ENCODE measurements around the gene PLXDC2.
A peak's percentile ranks its signal among the peaks of the same experiment; 100 is the strongest.

PLXDC2 gene

DNA sequence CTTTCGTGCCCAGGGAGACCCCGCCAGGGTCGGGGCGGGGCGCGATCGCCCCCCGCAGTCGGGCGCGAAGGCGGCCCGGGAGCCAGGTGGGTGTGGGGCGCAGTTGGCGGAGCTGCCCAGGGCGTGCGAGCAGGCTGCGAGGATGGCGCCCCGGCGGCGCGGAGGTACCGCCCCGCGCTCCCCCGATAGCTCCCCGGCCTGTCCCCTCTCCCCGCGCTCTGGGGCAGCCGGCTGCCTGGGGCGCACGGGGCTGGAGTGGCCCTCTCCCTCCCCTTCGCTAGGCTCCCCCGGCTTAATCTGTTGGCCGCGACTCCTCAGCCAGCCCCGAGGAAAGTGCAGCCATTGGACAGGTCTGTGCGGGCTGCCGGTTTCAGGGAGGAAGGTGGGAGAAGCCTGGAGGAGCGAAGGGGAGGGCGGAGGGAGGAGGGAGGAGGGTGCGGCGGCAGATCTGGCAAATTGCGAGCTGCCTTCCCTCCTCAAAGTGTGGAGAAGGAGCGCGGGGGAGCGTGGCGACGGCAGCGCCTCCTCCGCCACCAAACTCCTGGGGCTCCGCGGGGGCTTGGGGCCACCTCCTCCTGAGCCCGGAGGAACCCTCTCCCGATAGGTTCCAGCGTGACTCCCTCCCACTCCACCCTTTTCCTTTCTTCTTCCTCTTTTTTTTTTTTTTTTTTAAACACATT, 361 bp upstream of the PLXDC2 start:
- DNase-seq, result peak in 43 of 51 donors; percentile 34 to 84 (median 61)

DNA sequence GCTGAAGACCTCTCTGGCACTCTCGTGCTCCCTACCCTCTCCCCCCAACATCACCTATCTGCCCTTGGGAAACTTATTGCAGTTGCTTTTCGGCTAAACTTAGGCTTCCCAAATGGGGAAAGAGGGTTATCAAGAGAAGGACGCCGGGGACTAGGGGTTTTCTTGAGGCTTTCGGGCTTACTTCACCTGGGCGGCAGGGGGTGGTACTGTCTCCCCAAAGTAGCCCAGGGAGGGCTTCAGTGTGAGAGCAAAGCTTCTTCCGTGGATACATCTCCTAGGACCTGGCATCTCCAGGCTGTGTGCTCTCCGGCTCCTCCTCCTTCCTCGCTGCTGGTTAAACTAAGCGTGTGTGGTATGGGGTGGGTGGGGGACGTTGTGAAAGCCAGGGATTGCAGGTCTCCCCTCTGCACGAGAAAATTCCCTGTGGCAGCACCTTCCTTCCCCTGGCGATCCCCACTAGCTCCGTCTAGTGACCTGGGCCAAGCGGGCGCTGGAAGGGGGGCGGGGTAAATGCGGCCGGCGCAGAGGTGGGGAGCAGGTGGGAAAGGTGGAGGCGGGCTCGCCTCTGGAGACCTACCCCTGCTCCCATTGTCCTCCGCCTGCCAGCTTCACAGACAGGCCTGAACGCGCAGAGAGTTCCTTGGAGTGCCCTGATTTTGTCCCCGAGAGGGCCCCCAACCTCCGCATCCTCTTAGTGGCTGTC, 1.1 kb downstream of the PLXDC2 start:
- DNase-seq, result peak in 23 of 51 donors; percentile 10 to 80 (median 39)

DNA sequence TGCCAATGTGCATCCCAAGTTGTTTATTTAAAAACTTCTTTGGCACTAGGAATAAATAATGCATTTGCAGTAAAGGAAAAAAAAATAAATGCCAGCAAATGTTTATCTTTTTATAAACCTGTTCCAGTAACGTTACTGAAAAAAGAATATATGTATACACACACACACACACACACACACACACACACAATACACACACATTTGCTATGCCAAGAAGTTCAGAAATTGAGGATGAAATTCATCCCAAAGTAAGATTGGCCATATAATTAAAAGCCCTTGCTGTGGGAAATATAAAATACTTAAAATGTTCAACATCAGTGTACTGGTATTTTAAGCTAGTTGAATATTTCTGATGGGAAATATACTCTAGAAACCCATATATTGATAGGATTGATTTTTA, 2.6 kb downstream of the PLXDC2 start:
- DNase-seq, result peak in 1 of 51 donors; percentile 48

DNA sequence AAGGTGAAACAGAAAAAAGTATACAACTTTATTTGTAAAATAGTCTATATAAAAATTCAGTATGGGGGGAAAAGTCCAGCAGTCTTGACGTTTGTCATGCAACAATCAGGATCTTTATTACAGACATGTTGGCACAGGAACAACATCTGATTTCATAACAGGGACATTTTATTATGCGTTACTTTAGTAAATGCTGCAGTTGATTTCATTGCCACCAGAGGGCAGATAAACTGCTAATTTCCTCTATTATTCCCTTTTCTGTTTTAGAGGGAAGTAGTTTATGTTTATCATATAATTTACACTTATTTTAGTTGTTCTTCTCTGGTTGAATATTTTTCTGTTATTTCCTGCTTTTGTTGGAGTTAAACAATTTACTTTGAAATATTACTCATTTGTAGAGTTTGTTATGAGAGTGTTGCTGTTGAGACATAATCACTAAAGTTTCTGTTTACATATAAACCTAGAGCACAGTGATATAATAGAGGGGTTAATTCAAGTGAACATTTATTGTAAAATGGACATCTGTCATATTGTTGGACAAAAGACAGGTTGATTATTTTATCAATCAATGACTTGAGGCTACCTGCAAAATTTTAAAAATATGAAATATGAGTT, 3.3 kb downstream of the PLXDC2 start:
- peak in 8 of 51 donors; percentile 12 to 86 (median 26) for DNase-seq

DNA sequence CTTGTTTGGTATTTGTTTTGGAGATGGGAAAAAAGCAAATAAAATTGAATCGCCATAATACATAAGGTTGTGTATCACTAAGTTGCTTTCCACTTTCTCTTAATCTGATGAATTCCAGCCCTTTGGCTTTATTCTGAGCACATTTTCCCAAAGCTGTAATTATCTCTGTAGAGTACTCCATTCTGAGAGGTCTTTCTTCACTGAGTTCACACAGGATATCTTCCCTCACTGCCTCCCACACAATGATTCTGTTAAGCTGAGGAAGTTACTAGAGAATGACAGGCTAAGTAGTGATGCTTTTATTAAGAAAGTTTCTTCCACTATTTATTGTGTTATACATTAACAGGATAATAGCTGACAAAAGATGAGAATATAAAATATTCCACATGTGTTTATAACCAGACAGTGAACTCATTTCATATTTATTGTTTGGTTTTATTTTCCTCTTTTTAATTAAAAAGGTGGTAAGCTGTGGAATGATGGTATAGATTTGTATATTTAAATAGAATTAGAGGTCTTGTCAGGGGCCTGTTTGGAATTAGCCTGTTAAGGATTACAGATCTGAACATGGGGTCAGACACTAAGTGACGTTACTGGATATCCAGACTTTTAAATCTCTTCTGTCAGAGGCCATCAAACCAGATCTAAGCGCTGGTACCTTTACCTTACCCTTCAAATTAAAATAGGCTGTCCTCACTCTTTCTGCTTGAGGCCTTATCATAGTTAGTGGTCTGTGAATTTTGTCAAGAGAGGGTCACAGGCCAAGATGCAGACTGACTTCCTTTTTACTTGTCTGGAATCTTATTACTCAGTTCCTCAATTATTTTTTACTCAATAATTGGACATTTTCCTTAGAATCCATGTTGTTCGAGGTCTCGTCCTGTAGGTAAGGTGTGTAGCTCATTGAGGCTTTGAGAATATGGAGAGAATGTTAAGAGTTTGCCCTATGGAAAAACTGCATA, 8.4 kb downstream of the PLXDC2 start:
- DNase-seq, result peak in 1 of 51 donors; percentile 16

DNA sequence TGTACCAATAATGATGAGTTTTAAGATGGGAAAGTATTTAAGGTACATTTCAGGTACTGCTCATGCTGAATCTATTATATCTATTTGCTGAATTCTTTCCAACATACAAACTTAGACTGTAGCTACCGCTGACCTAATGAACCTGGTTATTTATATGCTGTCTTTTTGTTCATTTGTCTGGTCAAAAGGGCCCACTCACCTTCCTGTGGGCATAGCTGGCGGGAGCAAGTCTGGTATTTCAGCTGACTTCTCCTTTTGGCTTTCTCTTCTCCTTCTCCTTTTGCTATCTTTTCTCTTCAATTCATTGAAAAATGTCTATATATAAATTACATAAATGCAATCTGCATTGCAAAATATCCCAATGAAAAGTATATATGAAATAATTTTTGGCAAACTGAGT, 9.5 kb downstream of the PLXDC2 start:
- DNase-seq, result no peak

DNA sequence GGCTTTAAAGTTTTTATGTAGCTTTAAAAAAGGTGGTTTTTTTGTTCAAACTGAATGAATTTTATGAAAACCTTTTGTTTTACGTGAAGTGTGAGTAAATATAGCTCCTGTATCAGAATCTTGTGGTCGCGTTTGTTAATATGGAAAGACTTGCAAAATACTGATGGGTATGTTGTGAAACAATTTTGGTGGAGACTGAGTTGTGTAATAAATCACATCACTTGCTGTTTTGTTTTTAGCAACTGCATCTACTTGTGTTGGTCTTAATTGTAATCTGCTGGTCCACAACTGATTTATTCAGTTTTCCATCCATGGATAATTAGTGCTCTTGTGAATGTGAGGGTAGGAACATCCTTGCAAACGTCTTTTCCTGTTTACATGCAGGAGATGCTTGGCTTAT, 10.5 kb downstream of the PLXDC2 start:
- no peak for DNase-seq

DNA sequence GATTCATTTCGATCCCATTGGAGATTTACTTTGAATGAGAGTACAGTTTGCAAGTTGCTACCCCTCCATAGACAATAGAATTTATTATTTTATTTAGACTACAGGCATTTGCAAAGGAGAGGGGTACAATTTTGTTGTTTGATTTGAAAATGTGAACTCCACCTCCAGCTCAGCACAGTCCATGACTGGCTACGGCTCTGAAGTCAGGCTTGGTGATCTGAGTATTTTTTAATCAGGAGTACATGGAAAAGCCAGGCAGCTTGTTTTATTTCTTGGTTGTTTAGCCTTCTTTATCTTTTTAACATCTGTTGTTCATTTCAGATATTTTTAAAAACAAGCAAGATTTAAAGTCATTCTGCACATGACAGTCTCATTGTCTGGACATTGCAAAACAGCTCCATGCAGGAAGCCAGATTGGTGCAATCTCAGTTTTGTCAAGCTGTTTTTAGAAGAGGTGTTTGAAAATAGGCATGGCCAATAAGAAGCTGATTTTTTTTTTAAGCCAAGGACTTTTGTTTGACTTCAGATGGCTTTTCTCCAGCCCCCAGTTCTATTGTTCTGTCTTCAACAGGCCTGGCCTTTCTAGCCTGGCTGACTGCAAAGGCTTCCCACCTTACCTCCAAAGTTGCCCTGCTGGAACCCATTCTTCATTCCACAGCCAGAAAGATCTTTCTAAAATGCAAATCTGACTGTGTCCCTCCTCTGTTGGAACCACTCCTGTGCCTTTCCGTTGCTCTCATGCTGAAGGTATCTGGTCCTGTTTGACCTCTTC, 12.2 kb downstream of the PLXDC2 start:
- no peak for DNase-seq

DNA sequence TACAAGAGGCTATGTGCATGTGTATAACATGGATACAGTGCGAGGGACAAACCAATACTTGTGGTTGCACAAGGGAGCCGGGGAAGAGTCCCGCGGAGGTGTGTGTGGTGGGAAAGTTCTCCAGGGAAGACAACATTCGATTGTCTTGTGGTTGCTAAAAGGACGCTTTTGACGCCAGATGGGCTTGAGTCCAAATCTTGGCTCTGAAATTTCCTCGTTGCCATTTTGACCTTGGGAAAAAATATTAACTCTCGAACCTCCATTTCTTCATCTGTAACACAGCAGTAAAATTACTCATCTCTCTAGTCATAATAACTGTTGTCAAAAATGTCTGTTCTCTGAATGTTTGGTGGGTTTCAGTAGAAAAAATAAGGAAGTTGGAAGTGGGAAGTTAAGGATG, 16.5 kb downstream of the PLXDC2 start:
- no peak for DNase-seq

DNA sequence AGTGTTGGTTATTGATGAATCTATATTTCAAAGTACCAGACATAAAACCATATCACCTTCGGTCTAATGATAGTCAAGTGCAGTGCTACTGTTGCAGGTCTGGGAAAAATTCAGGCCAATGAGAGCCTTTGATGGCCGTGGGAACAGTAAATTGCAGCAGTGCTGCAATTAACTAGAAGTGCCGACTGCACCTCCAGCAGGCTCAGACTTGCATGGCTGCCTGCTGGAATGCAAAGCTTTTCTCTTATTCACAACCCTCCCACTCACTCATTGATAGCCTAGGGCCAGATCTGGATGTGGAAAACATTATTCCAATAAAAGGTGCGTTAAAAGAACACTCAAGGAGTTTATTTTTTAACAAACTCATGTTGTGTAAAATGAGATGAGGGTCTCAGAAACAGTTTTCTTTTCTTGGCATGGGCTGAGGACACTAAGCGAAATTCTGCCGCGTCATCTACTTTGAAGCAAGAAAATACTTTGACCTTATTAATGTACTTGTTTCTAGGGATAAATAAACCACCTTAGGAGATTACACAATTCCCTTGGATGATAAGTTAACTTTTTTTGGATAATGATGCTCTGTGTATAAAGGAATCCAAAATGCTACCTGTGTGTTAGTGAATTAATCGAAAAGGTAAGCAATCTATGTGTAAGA, 17.1 kb downstream of the PLXDC2 start:
- no peak for DNase-seq

DNA sequence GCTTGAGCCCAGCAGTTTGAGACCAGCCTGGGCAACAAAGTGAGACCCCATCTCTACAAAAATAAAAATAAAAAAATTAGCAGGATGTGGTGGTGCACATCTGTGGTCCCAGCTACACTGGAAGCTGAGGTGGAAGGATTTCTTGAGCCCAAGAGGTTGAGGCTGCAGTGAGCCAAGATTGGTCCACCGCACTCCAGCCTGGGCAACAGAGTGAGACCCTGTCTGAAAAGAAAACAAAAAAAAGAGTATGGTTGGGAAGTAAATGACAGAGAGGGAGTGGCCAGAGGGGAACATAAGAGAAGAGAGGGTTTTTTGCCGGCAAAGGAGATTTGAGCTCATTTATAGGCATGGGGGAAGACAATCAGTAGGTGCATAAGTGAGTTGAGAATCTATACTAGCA, 19.7 kb downstream of the PLXDC2 start:
- DNase-seq, result no peak

DNA sequence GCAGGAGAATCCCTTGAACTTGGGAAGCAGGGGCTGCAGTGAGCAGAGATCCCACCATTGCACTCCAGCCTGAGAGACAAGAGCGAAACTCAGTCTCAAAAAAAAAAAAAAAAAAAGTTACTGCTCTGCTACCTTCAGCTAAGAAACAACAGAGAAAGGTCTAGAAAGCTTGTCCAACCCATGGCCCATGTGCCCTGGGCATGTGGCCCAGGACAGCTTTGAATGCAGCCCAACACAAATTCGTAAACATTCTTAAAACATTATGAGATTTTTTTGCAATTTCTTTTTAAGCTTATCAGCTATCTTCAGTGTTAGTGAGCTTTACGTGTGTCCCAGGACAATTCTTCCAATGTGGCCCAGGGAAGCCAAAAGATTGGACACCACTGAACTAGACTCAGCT, 22.9 kb downstream of the PLXDC2 start:
- no peak for DNase-seq

DNA sequence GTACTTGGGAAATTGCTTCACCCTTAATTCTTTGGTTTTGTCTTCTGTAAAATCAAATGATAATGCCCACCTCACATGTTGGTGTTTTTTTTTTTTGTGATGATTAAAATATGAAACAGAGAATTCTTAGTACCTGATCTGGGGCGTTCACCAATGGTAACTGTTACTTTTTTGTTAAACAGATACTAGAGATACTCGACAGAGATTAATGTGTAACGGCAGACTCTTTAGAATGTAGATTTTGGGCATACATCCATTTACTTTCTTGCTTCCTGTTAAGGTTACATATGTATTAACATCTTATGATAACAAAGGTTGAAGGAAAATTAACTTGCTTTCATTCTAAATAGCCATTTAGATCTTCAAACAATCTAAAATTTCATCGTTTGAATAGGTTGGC, 23.3 kb downstream of the PLXDC2 start:
- DNase-seq, result no peak

DNA sequence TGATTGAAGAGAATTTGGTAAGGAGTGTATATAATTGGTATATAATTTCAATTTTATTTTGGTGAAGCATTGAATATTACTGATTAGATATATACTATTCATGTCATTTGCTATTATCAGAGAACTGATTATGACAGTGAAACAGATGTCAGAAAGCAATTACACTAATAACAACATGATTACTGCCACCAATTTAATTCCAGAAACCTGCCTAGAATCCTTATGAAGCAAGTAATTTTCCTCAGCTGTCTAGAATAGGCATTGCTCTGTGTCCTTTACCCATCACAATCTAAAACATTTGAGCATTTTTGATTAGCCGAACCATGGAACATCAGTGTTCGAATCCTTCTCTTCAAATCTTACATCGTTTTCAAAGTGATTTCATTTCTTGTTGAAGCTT, 24.5 kb downstream of the PLXDC2 start:
- DNase-seq, result no peak

DNA sequence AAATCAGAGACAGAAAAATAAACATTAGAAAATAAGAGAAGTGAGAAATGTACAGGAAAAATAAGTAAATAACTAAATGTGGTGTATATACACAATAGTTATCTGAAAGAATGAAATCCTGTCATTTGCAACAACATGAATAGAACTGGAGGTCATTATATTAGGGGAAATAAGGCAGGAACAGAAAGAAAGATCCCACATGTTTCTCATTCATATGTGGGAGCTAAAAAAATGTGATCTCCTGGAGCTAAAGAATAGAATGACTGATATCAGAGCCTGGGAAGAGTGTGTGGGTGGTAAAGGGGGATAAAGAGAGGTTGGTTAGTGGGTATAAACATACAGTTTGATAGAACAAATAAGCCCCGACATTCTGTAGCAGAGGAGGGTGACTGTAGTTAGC, 27.3 kb downstream of the PLXDC2 start:
- no peak for DNase-seq

DNA sequence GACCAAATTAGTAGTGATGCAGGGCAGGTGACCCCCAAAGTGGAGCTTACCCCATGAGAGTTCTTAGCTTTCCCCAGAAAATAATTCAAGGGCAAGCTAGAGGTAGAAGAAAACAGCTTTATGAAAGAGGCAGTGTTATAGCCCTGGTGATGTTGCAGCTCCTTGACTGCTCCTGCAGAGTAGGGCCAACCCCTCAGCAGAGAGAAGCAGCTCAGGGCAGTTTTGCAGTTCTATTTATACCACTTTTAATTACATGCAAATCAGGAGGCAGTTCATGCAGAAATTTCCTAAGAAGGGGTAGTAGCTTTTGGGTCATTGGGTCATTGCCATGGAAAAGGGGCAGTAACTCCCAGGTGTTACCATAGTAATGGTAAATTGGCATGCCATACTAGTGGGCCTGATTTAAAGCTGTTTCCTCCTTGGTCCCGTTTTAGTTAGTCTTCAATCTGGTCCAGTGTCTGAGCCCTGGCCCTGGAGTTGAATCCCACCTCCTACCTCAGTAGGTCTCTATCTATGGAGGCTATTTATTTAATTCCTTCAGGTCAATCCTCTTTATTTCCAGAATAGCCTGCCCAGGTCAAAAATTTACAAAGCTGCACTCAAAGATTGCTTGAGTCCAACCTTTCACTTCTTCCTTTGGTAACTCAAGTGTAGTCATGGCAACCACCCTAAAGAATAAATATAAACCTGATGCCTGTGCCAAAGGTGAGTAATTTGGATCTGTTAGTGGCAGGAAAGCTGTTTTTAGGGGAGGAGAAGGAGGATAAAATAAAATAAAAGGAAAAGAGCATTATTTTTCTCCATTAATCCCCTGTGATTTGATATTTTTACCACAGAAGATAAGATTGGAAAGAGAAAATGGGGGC, 29.5 kb downstream of the PLXDC2 start:
- peak in 3 of 51 donors; percentile 12 to 17 (median 14) for DNase-seq

DNA sequence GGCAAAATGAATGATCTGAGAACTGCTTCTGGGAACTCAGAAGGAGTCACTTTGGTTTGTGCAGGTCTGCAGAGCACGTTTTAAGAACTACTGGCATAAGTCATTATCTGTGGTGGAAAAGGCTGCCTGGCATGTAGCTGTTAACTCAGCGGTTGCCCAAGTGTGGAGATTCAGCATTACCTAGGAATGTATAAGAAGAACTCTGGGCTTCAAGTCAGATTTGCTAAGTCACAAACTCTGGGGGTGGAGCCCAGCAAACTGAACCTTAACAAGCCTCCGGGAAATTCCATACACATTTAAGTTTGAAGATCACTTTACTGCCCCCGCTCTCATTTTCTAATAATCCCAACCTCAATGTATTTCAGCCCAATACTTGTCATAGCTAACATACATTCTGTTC, 31.1 kb downstream of the PLXDC2 start:
- DNase-seq, result no peak

DNA sequence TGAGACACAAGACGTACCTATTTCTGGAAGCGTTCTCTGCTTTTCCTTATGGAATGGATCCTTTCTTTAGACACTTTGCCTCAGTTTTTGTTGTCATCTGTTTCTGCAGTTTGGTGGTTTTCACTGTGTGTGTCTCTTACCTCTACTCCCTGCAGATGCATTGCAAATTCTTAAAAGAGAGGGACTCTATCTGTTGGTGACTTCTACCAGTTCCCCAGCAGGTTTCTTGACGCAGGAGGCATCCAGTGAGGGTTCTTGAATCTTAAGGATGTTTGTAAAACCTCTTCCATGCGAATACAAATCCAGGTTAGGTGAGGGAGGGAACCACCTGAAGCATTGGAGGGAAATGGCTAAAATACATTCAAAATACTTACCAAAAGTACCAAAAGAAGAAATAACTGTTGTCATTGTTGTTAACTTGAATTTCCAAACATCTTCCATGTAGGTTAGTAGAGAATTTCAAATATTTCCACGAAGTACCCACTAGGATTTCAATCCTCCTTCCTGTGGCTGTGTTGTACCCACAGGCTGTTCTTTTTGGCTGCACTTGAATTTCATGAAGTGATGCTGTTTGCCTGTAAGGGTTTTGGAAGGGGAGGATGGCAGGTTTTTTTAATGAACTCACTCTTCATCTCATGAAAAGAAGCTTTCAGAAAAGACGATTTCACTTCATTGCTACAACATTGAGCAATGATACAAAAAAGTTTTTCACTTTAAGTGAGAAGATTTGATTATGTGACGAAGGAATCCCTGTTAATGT, 32.2 kb downstream of the PLXDC2 start:
- no peak for DNase-seq

DNA sequence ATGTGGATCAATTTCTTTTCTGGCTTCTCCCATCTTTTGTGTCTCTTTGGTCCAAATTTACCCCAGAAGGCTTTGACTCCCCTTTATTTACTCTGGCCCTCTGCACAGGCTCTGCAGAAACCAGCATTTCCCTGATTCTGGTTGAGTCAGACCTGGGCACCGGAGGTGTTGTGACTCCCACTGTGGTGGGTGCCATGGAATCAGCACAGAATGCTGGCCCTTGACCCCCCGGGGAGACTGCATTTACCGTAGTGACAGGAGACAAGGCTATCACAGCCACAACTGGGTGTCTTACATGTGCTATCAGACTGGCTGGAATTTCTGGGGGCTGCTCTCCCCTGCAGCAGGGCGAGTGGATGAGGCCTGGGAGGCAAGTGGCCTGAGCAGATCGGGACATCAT, 37.6 kb downstream of the PLXDC2 start:
- DNase-seq, result peak in 1 of 51 donors; percentile 21

Data from hypothalamus (tissue), 51 donors.